Measurements from ENCODE around the gene TTLL5.

DNA sequence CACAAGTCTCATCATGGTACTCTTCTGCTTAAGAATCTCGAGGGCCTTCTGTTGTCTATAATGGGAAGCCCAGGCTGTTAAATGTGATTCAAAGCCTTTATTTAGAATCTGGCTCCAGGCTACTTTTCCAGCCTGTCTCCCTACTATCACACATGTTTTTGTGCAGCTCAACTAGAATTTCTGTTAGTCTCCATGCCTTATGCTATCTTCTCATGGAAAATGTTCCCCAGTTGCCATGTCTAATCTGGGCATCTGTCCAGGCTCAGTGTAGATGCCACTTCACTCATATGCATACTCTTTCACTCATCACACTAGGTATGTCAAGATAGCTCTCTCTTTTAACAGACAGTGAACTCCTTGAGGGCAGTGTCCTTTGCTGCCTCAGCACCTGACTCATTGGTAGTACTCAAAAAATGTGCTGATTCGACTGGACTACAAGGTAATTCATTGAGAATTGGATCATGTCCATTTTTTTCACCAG lies 145.3 kb downstream of the TTLL5 start:
- TF ChIP-seq, protein P1, sequence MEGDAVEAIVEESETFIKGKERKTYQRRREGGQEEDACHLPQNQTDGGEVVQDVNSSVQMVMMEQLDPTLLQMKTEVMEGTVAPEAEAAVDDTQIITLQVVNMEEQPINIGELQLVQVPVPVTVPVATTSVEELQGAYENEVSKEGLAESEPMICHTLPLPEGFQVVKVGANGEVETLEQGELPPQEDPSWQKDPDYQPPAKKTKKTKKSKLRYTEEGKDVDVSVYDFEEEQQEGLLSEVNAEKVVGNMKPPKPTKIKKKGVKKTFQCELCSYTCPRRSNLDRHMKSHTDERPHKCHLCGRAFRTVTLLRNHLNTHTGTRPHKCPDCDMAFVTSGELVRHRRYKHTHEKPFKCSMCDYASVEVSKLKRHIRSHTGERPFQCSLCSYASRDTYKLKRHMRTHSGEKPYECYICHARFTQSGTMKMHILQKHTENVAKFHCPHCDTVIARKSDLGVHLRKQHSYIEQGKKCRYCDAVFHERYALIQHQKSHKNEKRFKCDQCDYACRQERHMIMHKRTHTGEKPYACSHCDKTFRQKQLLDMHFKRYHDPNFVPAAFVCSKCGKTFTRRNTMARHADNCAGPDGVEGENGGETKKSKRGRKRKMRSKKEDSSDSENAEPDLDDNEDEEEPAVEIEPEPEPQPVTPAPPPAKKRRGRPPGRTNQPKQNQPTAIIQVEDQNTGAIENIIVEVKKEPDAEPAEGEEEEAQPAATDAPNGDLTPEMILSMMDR (conservative IDR thresholded peaks at IDR 0.05; ENCODE audit: low read depth, low read length), result no peak
- TF ChIP-seq RCOR1 (IDR thresholded peaks at IDR 0.05; ENCODE audit: insufficient replicate concordance, low read length) (no peak), BHLHE40 (IDR thresholded peaks at IDR 0.05; ENCODE audit: low read depth, low read length) (no peak), FOS (IDR thresholded peaks at IDR 0.05; ENCODE audit: low read depth, low read length) (no peak), RAD21 (IDR thresholded peaks at IDR 0.05; ENCODE audit: low read length) (no peak), POLR2A (IDR thresholded peaks at IDR 0.05; ENCODE audit: low read depth, low read length) (no peak), MAFK (IDR thresholded peaks at IDR 0.05; ENCODE audit: low read depth, low read length) (peak; percentile 57), MXI1 (IDR thresholded peaks at IDR 0.05; ENCODE audit: borderline replicate concordance, low read depth, low read length) (no peak), ELK1 (IDR thresholded peaks at IDR 0.05; ENCODE audit: borderline replicate concordance, low read depth, low read length) (no peak), CEBPB (IDR thresholded peaks at IDR 0.05; ENCODE audit: low read depth, low read length) (no peak), CHD1 (IDR thresholded peaks at IDR 0.05; ENCODE audit: low read depth, low read length) (no peak)
- TF ChIP-seq, protein P2, sequence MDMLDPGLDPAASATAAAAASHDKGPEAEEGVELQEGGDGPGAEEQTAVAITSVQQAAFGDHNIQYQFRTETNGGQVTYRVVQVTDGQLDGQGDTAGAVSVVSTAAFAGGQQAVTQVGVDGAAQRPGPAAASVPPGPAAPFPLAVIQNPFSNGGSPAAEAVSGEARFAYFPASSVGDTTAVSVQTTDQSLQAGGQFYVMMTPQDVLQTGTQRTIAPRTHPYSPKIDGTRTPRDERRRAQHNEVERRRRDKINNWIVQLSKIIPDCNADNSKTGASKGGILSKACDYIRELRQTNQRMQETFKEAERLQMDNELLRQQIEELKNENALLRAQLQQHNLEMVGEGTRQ (IDR thresholded peaks at IDR 0.05; ENCODE audit: low read depth, low read length), result no peak
